Dermis blood vessel endothelial cell (primary cell): ENCODE data around the gene C2orf81. TPM values are rescaled to one million over a fixed set of nuclear protein-coding genes. Genes with fewer than 3 reads are reported as not detected.
"Not testable (repeated sequence)": the region's sequence is repeated elsewhere in the genome, so short reads cannot be mapped to it uniquely, and the experiment has no call there.

Experiments used
- DNase-seq: peaks from one replicate; pipeline ENCODE4 v3.0.0; 2010
- total RNA-seq: library from RNA; depleted of rRNA; stranded (reverse); fragments of >200 nt; gene quantifications from 2 replicates; pipeline ENCODE4 v1.2.3, GENCODE V29; 2014

The C2orf81 gene
- 0.14 and 0.17 TPM in 2 replicates for total RNA-seq

GRCh38 chr2:74421221-74421870, at the start of gene C2orf81, which contains the start of gene WDR54:
C2orf81 (minus strand) TSS chr2:74421619; CDS start chr2:74421560, 59 bp downstream.
WDR54 (plus strand) TSS chr2:74421730; CDS start chr2:74422154, 424 bp downstream.
- peak; percentile 88 for DNase-seq

- not testable (repeated sequence) for DNase-seq
Observed at GRCh38 chr2:74470742-74471141, 49.3 kb upstream of the C2orf81 start.

- DNase-seq: peak; percentile 30
Observed at GRCh38 chr2:74464406-74464805, 43.0 kb upstream of the C2orf81 start.

DNA sequence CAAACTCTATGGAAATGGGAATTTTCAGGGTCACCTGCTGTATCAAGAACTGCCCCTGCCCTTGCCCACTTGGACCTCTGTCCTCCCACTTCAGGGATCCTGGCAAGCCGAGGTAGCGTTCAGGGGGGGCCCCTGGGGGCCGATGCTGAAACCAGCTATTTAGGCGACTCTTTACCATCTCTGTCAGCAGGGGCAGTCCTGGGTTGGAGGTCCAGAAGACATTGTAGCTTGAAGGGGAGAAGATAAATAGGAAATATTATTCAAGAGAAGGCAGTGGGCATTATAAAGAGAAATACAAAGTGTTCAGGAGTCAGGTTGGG, 41.3 kb upstream of the C2orf81 start:
- DNase-seq: no peak

DNA sequence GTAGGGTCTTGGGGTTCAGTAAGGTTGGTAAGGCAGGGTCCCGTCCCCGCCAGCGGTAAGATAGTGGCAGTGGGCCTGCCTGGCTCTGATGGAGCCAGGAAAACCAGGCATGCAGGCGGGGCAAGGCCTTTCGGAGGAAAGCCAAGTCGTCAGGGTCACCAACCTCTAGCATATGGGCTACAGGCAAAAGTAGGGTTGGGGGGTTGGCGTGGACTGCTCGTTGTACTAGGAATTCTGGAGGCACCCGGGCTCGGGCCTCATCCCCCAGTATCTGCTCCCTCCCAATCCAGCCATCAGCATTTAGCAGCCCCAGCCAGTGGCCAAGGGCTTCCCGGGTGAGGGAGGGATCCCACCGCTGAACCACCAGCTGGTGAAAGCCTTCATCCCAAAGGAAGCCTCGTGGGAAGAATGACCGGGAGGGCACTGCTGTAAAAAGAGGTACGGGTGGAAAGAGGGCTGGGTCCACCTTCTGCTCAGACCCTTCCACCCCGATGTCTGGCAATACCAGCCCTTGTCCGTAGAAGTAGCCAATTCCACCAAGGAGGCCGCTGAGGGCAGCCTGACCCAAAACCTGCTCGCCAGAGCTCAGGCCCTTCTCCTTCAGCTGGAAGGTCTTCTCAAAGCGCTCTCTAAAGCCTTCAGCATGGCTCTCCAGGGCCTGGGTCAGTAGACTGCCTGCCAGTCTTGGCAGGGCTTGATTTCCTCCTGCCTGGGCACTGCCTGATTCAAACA, 40.8 kb upstream of the C2orf81 start:
- DNase-seq: no peak

DNA sequence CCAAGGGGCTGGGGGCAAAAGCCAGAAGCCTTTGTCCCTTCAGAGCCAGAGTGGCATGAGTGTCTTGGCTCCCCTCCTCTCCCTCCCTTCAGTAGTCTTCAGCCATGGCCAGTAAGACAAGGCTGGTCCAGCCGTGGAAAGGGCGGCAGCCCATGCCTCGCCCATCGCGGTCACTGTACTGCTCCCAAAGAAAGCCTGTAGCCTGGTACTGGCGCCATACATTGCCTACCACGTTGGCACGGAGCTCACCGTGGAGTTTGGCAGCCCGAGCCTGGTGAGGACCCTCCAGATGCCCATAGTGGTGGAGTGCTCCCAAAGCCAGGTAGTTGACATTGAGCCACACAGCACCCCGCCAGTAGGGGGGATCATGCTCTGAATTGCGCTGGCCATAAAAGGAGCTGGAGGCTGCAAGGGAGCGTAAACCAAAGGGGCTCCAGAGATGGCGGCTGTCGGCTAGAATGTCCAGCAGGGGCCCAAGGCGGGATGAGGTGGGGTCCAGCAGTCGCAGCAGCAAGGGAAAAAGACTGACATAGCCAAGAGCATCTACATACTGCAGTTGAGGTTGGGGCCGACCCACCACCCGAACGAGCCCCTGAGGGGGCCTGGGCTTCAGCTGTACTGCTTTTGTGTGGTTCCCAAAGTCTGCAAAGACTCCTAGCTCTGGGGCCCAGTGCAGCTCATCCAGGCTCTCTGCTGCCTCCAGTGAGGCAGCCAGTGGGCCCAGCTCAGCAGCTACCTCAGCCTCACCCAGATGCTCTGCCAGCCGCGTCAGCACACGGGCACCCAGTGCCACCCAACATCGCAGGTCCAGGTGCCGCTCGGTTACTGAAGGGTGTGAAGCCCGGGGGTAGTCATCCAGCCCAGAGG, 40.0 kb upstream of the C2orf81 start:
- DNase-seq: no peak

GRCh38 chr2:74460187-74460586, 38.8 kb upstream of the C2orf81 start:
- not testable (repeated sequence) for DNase-seq

DNA sequence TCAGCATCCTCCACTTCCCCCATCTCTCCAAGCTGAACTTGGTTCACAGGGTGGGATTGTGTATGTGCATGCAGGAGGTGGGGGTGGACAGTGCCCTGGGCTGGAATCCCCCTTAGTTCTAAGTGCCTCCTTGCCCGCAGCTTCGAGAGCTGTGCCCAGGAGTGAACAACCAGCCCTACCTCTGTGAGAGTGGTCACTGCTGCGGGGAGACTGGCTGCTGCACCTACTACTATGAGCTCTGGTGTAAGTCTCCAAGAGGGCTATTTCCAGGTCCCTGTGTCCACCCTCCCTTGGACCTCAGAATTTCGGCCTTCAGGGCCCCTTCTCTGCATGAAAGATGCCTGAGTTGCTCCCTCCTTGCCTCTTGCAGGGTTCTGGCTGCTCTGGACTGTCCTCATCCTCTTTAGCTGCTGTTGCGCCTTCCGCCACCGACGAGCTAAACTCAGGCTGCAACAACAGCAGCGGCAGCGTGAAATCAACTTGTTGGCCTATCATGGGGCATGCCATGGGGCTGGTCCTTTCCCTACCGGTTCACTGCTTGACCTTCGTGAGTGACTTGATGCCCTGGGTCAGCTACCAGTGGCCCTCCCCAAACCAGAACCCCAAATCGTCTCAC, 38.2 kb upstream of the C2orf81 start:
- not testable (repeated sequence) for DNase-seq

DNA sequence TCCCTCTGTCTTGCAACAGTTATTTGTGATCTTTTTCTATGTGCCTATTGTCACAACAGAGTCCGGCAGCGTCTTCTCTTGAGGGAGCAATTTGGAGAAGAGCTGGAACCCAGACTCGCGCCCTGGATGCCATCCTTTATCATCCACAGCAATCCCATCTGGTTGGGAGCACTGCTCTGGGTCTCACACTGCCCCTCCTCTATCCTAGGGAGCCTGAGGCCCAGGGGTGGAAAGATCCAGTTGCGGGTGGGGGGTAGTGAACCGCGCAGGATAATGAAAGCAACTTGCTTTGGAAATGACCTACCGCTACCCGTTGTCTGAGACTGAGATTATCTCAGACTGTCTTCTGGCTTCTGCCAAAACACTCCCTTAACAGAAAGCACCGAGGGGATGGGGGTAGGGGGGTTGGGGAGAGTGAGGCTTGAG, 37.5 kb upstream of the C2orf81 start:
- DNase-seq: no peak

DNA sequence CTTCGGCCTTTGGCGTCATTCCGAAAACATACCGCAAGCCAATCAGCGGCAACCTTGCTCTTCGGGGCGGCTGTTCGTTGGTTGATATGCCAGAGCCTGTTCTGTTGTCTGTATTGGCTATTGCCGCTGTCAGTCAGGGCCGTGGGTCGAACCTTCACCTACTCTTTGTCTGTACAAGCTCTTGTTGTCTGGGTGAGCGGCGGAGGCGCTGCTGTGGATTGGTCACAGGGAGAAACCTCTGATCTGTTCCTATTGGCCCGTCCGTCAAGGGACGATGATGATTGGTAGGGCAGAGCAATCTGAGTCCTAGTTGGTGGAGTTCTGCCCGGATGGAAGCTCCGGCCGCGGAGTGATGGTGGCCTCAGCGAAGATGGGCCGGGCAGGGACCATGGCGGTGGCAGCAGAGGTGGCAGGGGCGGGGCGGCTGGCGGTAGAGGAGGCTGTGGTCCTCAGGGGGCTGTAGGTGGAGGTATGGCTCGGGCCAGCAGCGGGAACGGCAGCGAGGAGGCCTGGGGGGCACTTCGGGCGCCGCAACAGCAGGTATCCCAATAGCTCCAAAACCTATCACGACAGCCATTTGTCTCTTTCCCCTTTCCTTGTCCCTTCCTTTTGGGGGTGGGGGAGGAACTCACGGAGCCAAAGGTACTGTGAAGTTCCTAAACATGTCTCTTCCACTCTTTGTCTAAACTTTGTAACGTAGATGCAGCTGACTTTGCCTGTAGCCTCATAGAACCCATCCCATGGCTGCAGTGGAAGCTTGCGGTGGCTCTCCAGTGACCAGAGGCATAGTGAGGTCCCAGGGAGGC, 36.9 kb upstream of the C2orf81 start, which contains the start of gene WBP1:
Gene WBP1, plus strand, starts transcription at position 307 of the 806 bp plus-strand sequence. Its CDS starts 165 bp downstream, at position 472.
- DNase-seq: peak; percentile 100

- peak; percentile 58 for DNase-seq
Observed at GRCh38 chr2:74457549-74458131, 36.2 kb upstream of the C2orf81 start.

DNA sequence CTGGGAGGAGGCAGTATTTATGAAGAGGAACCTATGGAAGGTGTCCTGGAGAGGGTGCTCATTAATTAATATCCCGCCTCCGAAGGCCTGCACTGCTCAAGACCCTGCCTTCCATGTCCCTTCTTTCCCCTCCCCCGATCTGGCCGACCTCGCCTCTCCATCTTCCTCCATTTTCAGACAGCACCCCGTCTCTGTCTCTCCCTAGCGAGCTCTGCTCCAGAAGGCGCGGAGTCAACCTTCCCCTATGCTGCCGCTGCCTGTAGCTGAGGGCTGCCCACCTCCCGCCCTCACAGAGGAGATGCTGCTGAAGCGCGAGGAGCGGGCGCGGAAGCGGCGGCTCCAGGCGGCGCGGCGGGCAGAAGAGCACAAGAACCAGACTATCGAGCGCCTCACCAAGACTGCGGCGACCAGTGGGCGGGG, 35.7 kb upstream of the C2orf81 start:
- DNase-seq: no peak

GRCh38 chr2:74454654-74455511, 33.5 kb upstream of the C2orf81 start, which contains the start of gene INO80B:
INO80B (plus strand) TSS chr2:74455087; CDS start chr2:74455117, 30 bp downstream.
- peak; percentile 99 for DNase-seq

DNA sequence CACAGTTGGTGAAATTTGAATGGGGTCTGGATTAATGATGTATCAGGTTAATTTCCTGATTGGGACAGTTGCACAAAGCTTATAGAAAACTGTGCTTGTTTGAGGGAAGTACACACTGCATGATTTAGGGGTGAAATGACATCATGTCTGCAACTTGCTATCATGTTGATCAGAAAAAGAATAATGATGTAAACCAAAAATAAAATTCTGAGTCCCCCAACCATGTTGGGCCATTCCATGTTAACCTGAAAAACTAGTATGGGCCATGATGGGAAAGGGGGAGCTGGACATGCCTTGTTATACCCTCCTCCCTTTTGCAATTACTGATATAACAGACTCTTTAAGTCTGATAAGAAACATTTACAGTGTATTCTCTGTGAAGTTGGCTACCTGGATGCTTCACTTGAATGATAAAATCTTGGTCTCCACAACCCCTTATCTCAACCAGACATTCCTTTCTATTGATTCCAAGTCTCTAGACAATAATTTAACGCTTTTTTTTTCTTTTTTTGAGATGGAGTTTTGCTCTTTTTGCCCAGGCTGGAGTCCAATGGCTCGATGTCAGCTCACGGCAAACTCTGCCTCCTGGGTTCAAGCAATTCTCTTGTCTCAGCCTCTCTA, 29.3 kb upstream of the C2orf81 start:
- DNase-seq: no peak

- no peak for DNase-seq
Observed at GRCh38 chr2:74448771-74449170, 27.4 kb upstream of the C2orf81 start.

- no peak for DNase-seq
Observed at GRCh38 chr2:74447230-74447999, 26.0 kb upstream of the C2orf81 start.

GRCh38 chr2:74444498-74445318, 23.3 kb upstream of the C2orf81 start:
- no peak for DNase-seq
